HCT116 (cell line): Measurements from ENCODE around the gene DNM2. TPM values are rescaled to one million over a fixed set of nuclear protein-coding genes. Genes with fewer than 3 reads are reported as not detected.

Experiments
- ATAC-seq: fragments of 200-7000 bp; cut with Tn5 transposase; 2 replicates; pipeline ENCODE4 v1.9.1; 2020; ENCODE audit warnings: mild to moderate bottlenecking, moderate library complexity
- Bru-seq: library from RNA; stranded (reverse); fragments of 400-500 nt; gene quantifications from one replicate; lab custom pipeline; 2021; lab: Mats Ljungman, UMichigan
- BruChase-seq, 2 experiments: library from RNA; stranded (reverse); fragments of 400-500 nt; gene quantifications; one replicate each; lab custom pipeline; 2021; lab: Mats Ljungman, UMichigan
- BruUV-seq: library from RNA; stranded (reverse); fragments of 400-500 nt; replicated peaks from 2 replicates; lab custom pipeline; 2021; lab: Mats Ljungman, UMichigan
- CTCF ChIA-PET: fragments of 300-600 bp; sonication (Branson Sonifier 250); formaldehyde crosslinking; loops from one replicate; lab custom pipeline; 2021; ENCODE audit warnings: antibody characterized with exemption; lab: Charles Lee
- POLR2A ChIA-PET: fragments of 300-600, 350-600 bp; sonication (Branson Sonifier 250); formaldehyde crosslinking; loops from one replicate; lab custom pipeline; 2021; ENCODE audit warnings: antibody characterized with exemption; lab: Charles Lee
- RAD21 ChIA-PET, 2 experiments: fragments of 300-600 bp; sonication (Branson Sonifier 250); formaldehyde crosslinking; loops; one replicate each; lab custom pipeline; 2023; ENCODE audit warnings: low total read pairs in 2 of 2; ENCODE audit not compliant: uncharacterized antibody in 2 of 2, unreplicated experiment in 2 of 2, low non-redundant PET in 1 of 2; lab: Charles Lee
- DNase-seq: peaks from one replicate; pipeline ENCODE4 v3.0.0-alpha.2; 2010; ENCODE audit warnings: low read depth, low spot score
- H2AFZ ChIP-seq: fragments of 200-600 bp; shearing (Covaris generic), sonication (generic); 2 replicates; pipeline ENCODE4 v1.6.1; 2017; ENCODE audit warnings: low read depth, mixed run types, mixed read lengths, antibody characterized with exemption, low read length; ENCODE audit not compliant: poor library complexity, severe bottlenecking
- H3K27ac ChIP-seq: 2 replicates; pipeline ENCODE4 v1.5.1; 2012; ENCODE audit warnings: low read depth, low read length
- H3K27me3 ChIP-seq: fragments of 200-600 bp; sonication (generic); 2 replicates; pipeline ENCODE4 v1.6.1; 2016; ENCODE audit warnings: mixed run types, low read length, mixed read lengths; ENCODE audit not compliant: insufficient read depth
- H3K36me3 ChIP-seq, 2 experiments: fragments of 200-500 bp in 1 of 2; fragments of 200-600 bp in 1 of 2; sonication (Bioruptor generic) in 1 of 2; sonication (generic) in 1 of 2; 2 replicates each; pipeline versions ENCODE4 v1.5.1 to v1.6.1; 2014 to 2016; ENCODE audit warnings: low read length in 2 of 2, inconsistent platforms in 1 of 2, mixed read lengths in 1 of 2, mixed run types in 1 of 2; ENCODE audit not compliant: insufficient read depth in 2 of 2, control insufficient read depth in 1 of 2
- H3K4me1 ChIP-seq, 2 experiments: fragments of 200-600 bp in 1 of 2; sonication (generic) in 1 of 2; 2 replicates each; pipeline versions ENCODE4 v1.5.1 to v1.6.1; 2012 to 2017; ENCODE audit warnings: low read length in 2 of 2, inconsistent platforms in 1 of 2, mild to moderate bottlenecking in 1 of 2, mixed read lengths in 1 of 2, mixed run types in 1 of 2, moderate library complexity in 1 of 2; ENCODE audit not compliant: insufficient read depth in 2 of 2, control insufficient read depth in 1 of 2
- H3K4me2 ChIP-seq: fragments of 200-600 bp; sonication (generic); 2 replicates; pipeline ENCODE4 v1.6.1; 2017; ENCODE audit warnings: mixed run types, low read length, mixed read lengths
- H3K4me3 ChIP-seq, 2 experiments: fragments of 200-600 bp in 1 of 2; sonication (generic) in 1 of 2; replicated peaks in 1 of 2; 2 replicates each; pipeline ENCODE4 v1.5.1; 2011 to 2016; ENCODE audit warnings: low read length in 2 of 2, control low read depth in 1 of 2, low read depth in 1 of 2, mild to moderate bottlenecking in 1 of 2, mixed read lengths in 1 of 2, mixed run types in 1 of 2
- H3K79me2 ChIP-seq: fragments of 200-600 bp; sonication (generic); 2 replicates; pipeline ENCODE4 v1.6.1; 2017; ENCODE audit warnings: mild to moderate bottlenecking, mixed run types, low read length, moderate library complexity, mixed read lengths; ENCODE audit not compliant: insufficient read depth
- H3K9ac ChIP-seq: fragments of 200-600 bp; sonication (generic); 2 replicates; pipeline ENCODE4 v1.6.1; 2016; ENCODE audit warnings: low read length, mixed read lengths
- H3K9me2 ChIP-seq: fragments of 200-600 bp; sonication (generic), shearing (Covaris generic); 2 replicates; pipeline ENCODE4 v1.6.1; 2017; ENCODE audit warnings: mixed run types, mild to moderate bottlenecking, moderate library complexity; ENCODE audit not compliant: insufficient read depth
- H3K9me3 ChIP-seq, 2 experiments: fragments of 200-500 bp in 1 of 2; fragments of 200-600 bp in 1 of 2; sonication (Bioruptor generic) in 1 of 2; sonication (generic) in 1 of 2; 2 replicates each; pipeline ENCODE4 v1.6.1; 2014 to 2017; ENCODE audit warnings: low read length in 2 of 2, mixed read lengths in 2 of 2, inconsistent platforms in 1 of 2, low read depth in 1 of 2, mild to moderate bottlenecking in 1 of 2, mixed run types in 1 of 2, moderate library complexity in 1 of 2; ENCODE audit not compliant: control insufficient read depth in 1 of 2, insufficient read depth in 1 of 2
- H4K20me1 ChIP-seq: fragments of 200-600 bp; sonication (generic), shearing (Covaris generic); 2 replicates; pipeline ENCODE4 v1.6.1; 2017; ENCODE audit warnings: mixed run types, mild to moderate bottlenecking, moderate library complexity; ENCODE audit not compliant: insufficient read depth
- ATF3 ChIP-seq: IDR thresholded peaks from 2 replicates; pipeline ENCODE4 v1.6.1; 2012
- CTCF ChIP-seq, 3 experiments: fragments of 200-600 bp in 1 of 3; sonication (generic) in 1 of 3; IDR thresholded peaks in 2 of 3; conservative IDR thresholded peaks in 1 of 3; 2 replicates each; pipeline ENCODE4 v1.5.1; 2012 to 2017; ENCODE audit warnings: low read depth in 2 of 3, low read length in 2 of 3, antibody characterized with exemption in 1 of 3, borderline replicate concordance in 1 of 3, control low read depth in 1 of 3, mild to moderate bottlenecking in 1 of 3, mixed read lengths in 1 of 3, mixed run types in 1 of 3, moderate library complexity in 1 of 3; ENCODE audit not compliant: insufficient read depth in 1 of 3
- ELF1 ChIP-seq: IDR thresholded peaks from 2 replicates; pipeline ENCODE4 v1.6.1; 2012; ENCODE audit warnings: low read depth, borderline replicate concordance
- EZH2 ChIP-seq: fragments of 200-600 bp; sonication (generic); IDR thresholded peaks from 2 replicates; pipeline ENCODE4 v1.6.1; 2017; ENCODE audit warnings: antibody characterized with exemption, mixed run types
- EZH2phosphoT487 ChIP-seq: fragments of 200-600 bp; IDR thresholded peaks from 2 replicates; pipeline ENCODE4 v1.6.1; 2018; ENCODE audit warnings: antibody characterized with exemption, borderline replicate concordance
- FOSL1 ChIP-seq: IDR thresholded peaks from 2 replicates; pipeline ENCODE4 v1.6.1; 2012; ENCODE audit warnings: low read depth
- JUND ChIP-seq: IDR thresholded peaks from 2 replicates; pipeline ENCODE4 v1.6.1; 2012
- MAX ChIP-seq: IDR thresholded peaks from 2 replicates; pipeline ENCODE4 v1.6.1; 2012
- POLR2A ChIP-seq: IDR thresholded peaks from 2 replicates; pipeline ENCODE4 v1.7.0; 2011; ENCODE audit warnings: borderline replicate concordance; ENCODE audit not compliant: insufficient read depth, insufficient read length; ENCODE audit errors: extremely low read depth
- POLR2AphosphoS5 ChIP-seq: IDR thresholded peaks from 2 replicates; pipeline ENCODE4 v1.6.1; 2011; ENCODE audit warnings: mild to moderate bottlenecking, low read depth, low read length, moderate library complexity
- RAD21 ChIP-seq: IDR thresholded peaks from 2 replicates; pipeline ENCODE4 v1.6.1; 2012; ENCODE audit warnings: low read depth, mild to moderate bottlenecking
- SIN3A ChIP-seq: IDR thresholded peaks from 2 replicates; pipeline ENCODE4 v1.6.1; 2012; ENCODE audit warnings: low read depth
- SP1 ChIP-seq: IDR thresholded peaks from 2 replicates; pipeline ENCODE4 v1.6.1; 2012; ENCODE audit warnings: low read depth
- SRF ChIP-seq: IDR thresholded peaks from 2 replicates; pipeline ENCODE4 v1.6.1; 2012; ENCODE audit warnings: low read depth
- TCF7L2 ChIP-seq: IDR thresholded peaks from 2 replicates; pipeline ENCODE4 v1.7.0; 2011; ENCODE audit warnings: borderline replicate concordance, inconsistent platforms; ENCODE audit not compliant: insufficient read depth, insufficient read length; ENCODE audit errors: extremely low read depth
- YY1 ChIP-seq: IDR thresholded peaks from 2 replicates; pipeline ENCODE4 v1.6.1; 2011; ENCODE audit warnings: low read length, low read depth, moderate library complexity, mild to moderate bottlenecking; ENCODE audit not compliant: insufficient replicate concordance; ENCODE audit errors: extremely low read depth
- ZBTB33 ChIP-seq: IDR thresholded peaks from 2 replicates; pipeline ENCODE4 v1.6.1; 2011; ENCODE audit warnings: mild to moderate bottlenecking, low read length, moderate library complexity; ENCODE audit not compliant: insufficient replicate concordance; ENCODE audit errors: extremely low read depth
- intact Hi-C: fragments of 100-400 bp; cut with micrococcal nuclease; formaldehyde crosslinking; loops from 2 replicates; pipeline ENCODE4 v1.10.0; 2022
- long read RNA-seq: library from polyadenylated mRNA; unstranded; transcript quantifications from one replicate; pipeline ENCODE4 v2.0.0, GENCODE V29; 2021; ENCODE audit not compliant: unreplicated experiment
- polyA plus RNA-seq: library from polyadenylated mRNA; unstranded; fragments of >200 nt; gene quantifications from 2 replicates; pipeline ENCODE4 v1.2.1, GENCODE V29; 2012; ENCODE audit warnings: missing spikeins
- total RNA-seq: library from RNA; stranded (reverse); gene quantifications from one replicate; pipeline ENCODE4 v1.2.1, GENCODE V29; 2021; ENCODE audit not compliant: unreplicated experiment

The DNM2 gene
- total RNA-seq (183 TPM), Bru-seq, nascent RNA (percentile 68 among the genes with signal in this experiment), BruChase-seq, experiment 1, labeled RNA remaining after a 6-hour chase (percentile 76 among the genes with signal in this experiment), BruChase-seq, experiment 2, labeled RNA remaining after a 2-hour chase (percentile 72 among the genes with signal in this experiment)
- polyA plus RNA-seq, result 163 and 167 TPM in 2 replicates
- long read RNA-seq, full-length matches to known transcripts, result 9 of 141 reads
- long read RNA-seq, partial matches to known transcripts, result 79 of 141 reads
- long read RNA-seq, other reads (novel, unspliced or antisense), result 53 of 141 reads

GRCh38 chr19:10717356-10718204 lies at the start of gene DNM2:
Gene DNM2 (plus strand): TSS chr19:10718079. CDS start chr19:10718243, 164 bp downstream.
- H3K79me2 ChIP-seq, result peaks cover 47% of the 10 kb centered on the region
- peak; percentile 90 for ATAC-seq
- ChIA-PET CTCF (interaction anchor here (0.6 to 3.0 kb wide), 38 partner anchors 10 to 314 kb away, joined by 3 to 43 read pairs (median 4); partner anchors contain the start of genes CDC37, QTRT1 and TMED1), RAD21 (interaction anchor here (0.6 to 1.1 kb wide), 5 partner anchors 118 to 241 kb away, joined by 3 to 5 read pairs (median 3); partner anchors contain the start of genes TMED1 (in 2 of the 2) and CARM1 (in 1 of the 2)), POLR2A (interaction anchor here (0.7 to 2.5 kb wide), 9 partner anchors 9 to 147 kb away, joined by 3 to 14 read pairs (median 5); partner anchors contain the start of genes QTRT1 and TMED1)
- H3K4me2 ChIP-seq, result peak within 1 kb of the TSS; percentile 84
- H2AFZ ChIP-seq, result no peak within 1 kb of the TSS
- intact Hi-C loops, result loop anchor here (1.0 to 2.0 kb wide), 3 partner anchors 53 to 147 kb away; no protein-coding TSS in a partner anchor
- H3K4me1 ChIP-seq, result peaks cover 7 to 14% of the 10 kb centered on the region in 2 experiments; a peak in 3 of 4 replicates
- H3K9ac ChIP-seq, result peak within 1 kb of the TSS; percentile 95
- H3K9me3 ChIP-seq, result no peaks in the 10 kb centered on the region
- H3K36me3 ChIP-seq, result peaks cover 2 to 8% of the 10 kb centered on the region in 2 experiments; a peak in 2 of 4 replicates
- H3K27me3 ChIP-seq, result no peaks in the 10 kb centered on the region
- peaks cover 4% of the 10 kb centered on the region; the same call in 1 of the 2 replicates for H4K20me1 ChIP-seq
- H3K4me3 ChIP-seq, result peak within 1 kb of the TSS; percentile 89 to 90
- peak within 1 kb of the TSS; percentile 92 for H3K27ac ChIP-seq
- BruUV-seq, result no TSS peak
- H3K9me2 ChIP-seq, result no peaks in the 10 kb centered on the region
- DNase-seq, result peak; percentile 100
- TF ChIP-seq JUND, result no peak
- TF ChIP-seq EZH2phosphoT487, result no peak
- TF ChIP-seq ELF1, result no peak; the same call in 1 of the 2 replicates
- TF ChIP-seq SRF, result peak; percentile 100
- no peak for TF ChIP-seq TCF7L2
- peak; percentile 100 for TF ChIP-seq SP1
- no peak; the same call in 1 of the 2 replicates for TF ChIP-seq MAX
- TF ChIP-seq FOSL1, result no peak
- TF ChIP-seq ZBTB33, result no peak
- peak; percentile 79 for TF ChIP-seq POLR2AphosphoS5
- no peak for TF ChIP-seq EZH2
- peak; percentile 98 for TF ChIP-seq RAD21
- TF ChIP-seq YY1, result peak; percentile 62
- TF ChIP-seq CTCF (IDR thresholded peaks at IDR 0.05 in 2 of 3, conservative IDR thresholded peaks at IDR 0.05 in 1 of 3; ENCODE audit: borderline replicate concordance in 1 of 3, insufficient read depth in 1 of 3, low read depth in 2 of 3, low read length in 2 of 3), result peak; percentile 77 to 95 (median 84)
- no peak for TF ChIP-seq SIN3A
- peak; percentile 59 for TF ChIP-seq POLR2A
- no peak for TF ChIP-seq ATF3
